Endodermal cell (in vitro differentiated cells): ENCODE data around the gene ZCCHC4. TPM values are rescaled to one million over a fixed set of nuclear protein-coding genes. Genes with fewer than 3 reads are reported as not detected.

ENCODE experiments used
- DNase-seq: peaks from one replicate; pipeline ENCODE4 v3.0.0-alpha.2; 2017
- H3K27ac ChIP-seq: 2 replicates; pipeline ENCODE4 v1.5.1; 2013; ENCODE audit warnings: mild to moderate bottlenecking, low read depth, low read length, moderate library complexity
- H3K27me3 ChIP-seq: 2 replicates; pipeline ENCODE4 v1.6.1; 2013; ENCODE audit warnings: mild to moderate bottlenecking, low read length, moderate library complexity; ENCODE audit not compliant: insufficient read depth, control insufficient read depth, poor library complexity, severe bottlenecking
- H3K36me3 ChIP-seq: 2 replicates; pipeline ENCODE4 v1.7.0; 2013; ENCODE audit warnings: mild to moderate bottlenecking, low read length, moderate library complexity; ENCODE audit not compliant: control insufficient read depth, insufficient read depth
- H3K4me1 ChIP-seq: one replicate; pipeline ENCODE4 v1.7.0; 2013; ENCODE audit warnings: low read length; ENCODE audit not compliant: control insufficient read depth, insufficient read depth
- H3K4me3 ChIP-seq: 2 replicates; pipeline ENCODE4 v1.5.1; 2013; ENCODE audit warnings: mild to moderate bottlenecking, low read length, moderate library complexity
- H3K9ac ChIP-seq: 2 replicates; pipeline ENCODE4 v1.6.1; 2013; ENCODE audit warnings: mild to moderate bottlenecking, low read length, moderate library complexity; ENCODE audit not compliant: poor library complexity, severe bottlenecking; ENCODE audit errors: extremely low read depth
- H3K9me3 ChIP-seq: 2 replicates; pipeline ENCODE4 v1.6.1; 2013; ENCODE audit warnings: mild to moderate bottlenecking, low read length, moderate library complexity; ENCODE audit not compliant: control insufficient read depth
- H3K27ac Mint-ChIP-seq: 2 replicates; pipeline ENCODE4 v1.8.0; 2020; ENCODE audit warnings: mixed read lengths
- H3K27me3 Mint-ChIP-seq: 2 replicates; pipeline ENCODE4 v1.8.0; 2021; ENCODE audit warnings: mild to moderate bottlenecking, mixed read lengths; ENCODE audit not compliant: insufficient read depth
- H3K36me3 Mint-ChIP-seq: 2 replicates; pipeline ENCODE4 v1.8.0; 2020; ENCODE audit warnings: low read depth, mixed read lengths
- H3K4me1 Mint-ChIP-seq: 2 replicates; pipeline ENCODE4 v1.8.0; 2020; ENCODE audit warnings: mixed read lengths
- H3K4me3 Mint-ChIP-seq: 2 replicates; pipeline ENCODE4 v1.8.0; 2020; ENCODE audit warnings: mild to moderate bottlenecking, moderate library complexity, mixed read lengths
- H3K9me3 Mint-ChIP-seq: 2 replicates; pipeline ENCODE4 v1.8.0; 2020; ENCODE audit warnings: mild to moderate bottlenecking, mixed read lengths
- CTCF ChIP-seq: fragments of 200-600 bp; sonication (generic); conservative IDR thresholded peaks from 2 replicates; pipeline ENCODE4 v1.5.0; 2021; ENCODE audit warnings: antibody characterized with exemption, mild to moderate bottlenecking
- WGBS, 2 experiments: methylation state at CpG; one replicate each; pipeline versions ENCODE4 v1.1.5 to v1.1.7; 2013; ENCODE audit warnings: missing lambda C conversion rate in 2 of 2, mixed read lengths in 1 of 2; ENCODE audit not compliant: insufficient coverage in 1 of 2, insufficient read length in 1 of 2; 5-methylcytosine and 5-hydroxymethylcytosine counted together
- total RNA-seq, 2 donors: library from RNA; stranded (reverse); fragmentation: NEBNext Ultra II Directional in 1 of 2; extraction: Animal tissue kit (Norgen Biotek cat#: 25700) in 1 of 2; gene quantifications; 2 replicates in 1 of 2; 3 replicates in 1 of 2; pipeline ENCODE4 v1.2.1, GENCODE V29; 2021

ZCCHC4 gene
- total RNA-seq, 2 donors from 2014 or later, result 11.1 to 19.7 TPM

- no peak overlapping the region for H3K27ac ChIP-seq
- H3K9me3 Mint-ChIP-seq, result peaks cover 4% of the 10 kb centered on the region
- H3K4me3 Mint-ChIP-seq, result no peak overlapping the region
- H3K27me3 Mint-ChIP-seq, result peaks cover 1% of the 10 kb centered on the region
- H3K27ac Mint-ChIP-seq, result no peak overlapping the region
- no peak overlapping the region for H3K9ac ChIP-seq
- 90 to 91% methylated on average over 2 of the region's 2 CpGs for WGBS, 2 experiments
- no peaks in the 10 kb centered on the region for H3K27me3 ChIP-seq
- H3K4me1 ChIP-seq, result no peaks in the 10 kb centered on the region
- no peak for DNase-seq
- peaks cover 6% of the 10 kb centered on the region for H3K9me3 ChIP-seq
- no peak for TF ChIP-seq CTCF
- H3K4me1 Mint-ChIP-seq, result peaks cover 4% of the 10 kb centered on the region
- H3K36me3 ChIP-seq, result no peaks in the 10 kb centered on the region
- no peak overlapping the region for H3K4me3 ChIP-seq
- no peaks in the 10 kb centered on the region for H3K36me3 Mint-ChIP-seq
Measured at GRCh38 chr4:25308306-25308705, 4.3 kb upstream of the ZCCHC4 start.

DNA sequence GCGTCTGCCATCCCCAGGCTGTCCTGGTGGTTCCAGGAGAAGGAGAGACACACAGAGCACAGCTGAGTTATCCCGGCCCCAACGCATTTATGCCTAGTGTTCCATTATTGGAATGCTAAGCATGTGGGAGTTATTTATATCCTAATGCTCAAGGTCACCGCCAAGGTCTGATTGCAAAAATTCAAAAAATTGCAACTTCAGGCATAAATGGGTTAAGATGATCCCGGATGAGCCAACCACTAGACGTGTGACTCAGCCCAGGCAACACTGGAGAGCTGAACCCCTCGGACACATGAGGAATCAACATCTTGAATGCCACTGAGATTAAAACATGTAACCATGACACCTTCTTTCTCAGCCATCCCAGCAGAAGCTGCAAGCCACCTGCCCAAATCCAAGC is 3.8 kb upstream of the ZCCHC4 start:
- Histone ChIP-seq H3K4me3 (no peak overlapping the region), H3K36me3 (no peaks in the 10 kb centered on the region), H3K27me3 (no peaks in the 10 kb centered on the region), H3K4me1 (no peaks in the 10 kb centered on the region), H3K9me3 (peaks cover 6% of the 10 kb centered on the region), H3K9ac (no peak overlapping the region), H3K27ac (no peak overlapping the region)
- 74 to 90% methylated on average over 6 to 7 of the region's 7 CpGs for WGBS, 2 experiments
- Mint-ChIP-seq H3K4me1 (peaks cover 8% of the 10 kb centered on the region), H3K4me3 (no peak overlapping the region), H3K36me3 (no peaks in the 10 kb centered on the region), H3K9me3 (peaks cover 4% of the 10 kb centered on the region), H3K27ac (no peak overlapping the region), H3K27me3 (peaks cover 1% of the 10 kb centered on the region)
- no peak for DNase-seq
- TF ChIP-seq CTCF, result no peak

GRCh38 chr4:25310066-25310802 is 2.3 kb upstream of the ZCCHC4 start:
- Mint-ChIP-seq H3K27me3 (peaks cover 1% of the 10 kb centered on the region), H3K4me3 (no peak overlapping the region), H3K9me3 (peaks cover 4% of the 10 kb centered on the region), H3K27ac (no peak overlapping the region), H3K4me1 (peaks cover 8% of the 10 kb centered on the region), H3K36me3 (no peaks in the 10 kb centered on the region)
- no peak for DNase-seq
- H3K9me3 ChIP-seq, result peaks cover 6% of the 10 kb centered on the region
- H3K36me3 ChIP-seq, result no peaks in the 10 kb centered on the region
- no peak for TF ChIP-seq CTCF
- H3K27ac ChIP-seq, result no peak overlapping the region
- WGBS, 2 experiments, result 90 to 96% methylated on average over 3 of the region's 4 CpGs
- no peaks in the 10 kb centered on the region for H3K4me1 ChIP-seq
- H3K9ac ChIP-seq, result no peak overlapping the region
- no peaks in the 10 kb centered on the region for H3K27me3 ChIP-seq
- H3K4me3 ChIP-seq, result no peak overlapping the region
